ACHN (cell line): Measurements from ENCODE around the gene EPHA10.
A peak's percentile ranks its signal among the peaks of the same experiment; 100 is the strongest.
"Not testable (repeated sequence)": the region's sequence is repeated elsewhere in the genome, so short reads cannot be mapped to it uniquely, and the experiment has no call there.

ENCODE experiments used
- DNase-seq: peaks from one replicate; pipeline ENCODE4 v3.0.0-alpha.2; 2015
- in situ Hi-C: cut with HindIII; loops from 2 replicates; pipeline ENCODE4 v1.10.0; 2017; ENCODE audit warnings: low sequenced_read_pairs, low pct_ligation_motif_present, low pct_unique_long_range_greater_than_20kb

Gene EPHA10

DNA sequence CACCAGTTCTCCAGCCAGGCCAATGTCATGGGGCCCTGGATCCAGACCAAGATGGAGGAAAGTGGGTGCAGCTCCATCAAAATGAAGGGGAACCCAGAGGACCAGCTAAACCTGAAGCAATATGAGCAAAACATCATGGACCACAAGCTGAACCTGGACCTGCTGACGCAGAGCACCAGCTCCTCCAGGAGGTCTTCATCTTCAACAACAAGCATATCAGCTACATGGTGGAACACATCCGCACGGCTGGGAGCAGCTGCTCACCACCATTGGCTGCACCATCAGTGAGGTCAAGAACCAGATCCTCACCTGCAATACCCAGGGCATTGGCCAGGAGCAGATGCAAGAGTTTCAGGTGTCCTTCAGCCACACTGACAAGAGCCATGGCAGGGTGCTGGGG is 13.7 kb upstream of the EPHA10 start:
- no peak for DNase-seq
- in situ Hi-C loops = no loop called here

DNA sequence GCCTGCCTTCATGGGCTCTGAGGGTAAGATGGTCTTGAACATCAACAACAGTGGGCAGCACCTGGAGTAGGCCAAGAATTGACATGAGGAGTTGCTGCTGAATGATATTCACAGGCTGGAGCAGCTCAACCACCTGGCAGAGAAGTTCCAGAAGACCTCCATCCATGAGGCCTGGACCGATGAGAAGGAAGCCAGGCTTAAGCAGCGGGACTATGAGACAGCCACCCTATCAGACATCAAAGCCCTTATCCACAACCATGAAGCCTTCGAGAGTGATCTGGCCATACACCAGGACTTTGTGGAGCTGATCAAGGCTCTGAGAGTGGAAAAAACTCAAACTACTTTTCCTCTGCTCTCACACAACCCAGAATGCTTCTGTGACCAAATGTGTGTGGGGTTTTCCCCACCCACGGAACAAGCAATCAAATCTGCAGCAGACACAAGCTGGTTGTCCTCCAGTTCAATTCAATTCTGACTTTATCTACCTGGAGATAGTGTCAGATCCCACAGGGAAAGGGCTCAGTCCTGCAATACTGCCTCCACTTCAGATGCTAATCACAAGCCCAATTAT is 12.1 kb upstream of the EPHA10 start:
- no peak for DNase-seq
- in situ Hi-C loops = no loop called here

DNA sequence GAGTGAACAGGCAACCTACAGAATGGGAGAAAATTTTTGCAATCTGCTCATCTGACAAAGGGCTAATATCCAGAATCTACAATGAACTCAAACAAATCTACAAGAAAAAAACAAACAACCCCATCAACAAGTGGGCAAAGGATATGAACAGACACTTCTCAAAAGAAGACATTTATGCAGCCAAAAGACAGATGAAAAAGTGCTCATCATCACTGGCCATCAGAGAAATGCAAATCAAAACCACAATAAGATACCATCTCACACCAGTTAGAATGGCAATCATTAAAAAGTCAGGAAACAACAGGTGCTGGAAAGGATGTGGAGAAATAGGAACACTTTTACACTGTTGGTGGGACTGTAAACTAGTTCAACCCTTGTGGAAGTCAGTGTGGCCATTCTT is 6.5 kb upstream of the EPHA10 start:
- DNase-seq, in situ Hi-C loops: not testable (repeated sequence)

DNA sequence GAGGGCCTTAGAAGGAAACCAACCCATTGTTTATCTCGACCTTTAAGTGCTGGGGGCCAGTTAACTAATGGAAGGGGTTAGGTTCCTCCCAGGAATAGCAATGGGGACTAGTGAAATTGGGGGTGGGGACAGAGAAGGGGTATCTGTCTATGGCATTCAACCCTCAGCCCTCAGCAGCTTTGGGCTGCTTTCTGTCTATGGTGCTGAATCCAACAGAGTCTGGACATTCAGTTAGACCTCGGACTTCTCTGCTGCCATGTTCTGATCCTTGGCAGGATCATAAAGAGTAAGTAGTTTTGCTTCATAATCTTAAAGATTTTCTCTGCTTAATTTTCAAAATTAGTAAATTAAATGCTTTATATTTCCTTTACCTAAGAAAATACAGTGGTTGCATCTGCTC is 2.6 kb upstream of the EPHA10 start:
- in situ Hi-C loops = no loop called here
- DNase-seq = no peak

DNA sequence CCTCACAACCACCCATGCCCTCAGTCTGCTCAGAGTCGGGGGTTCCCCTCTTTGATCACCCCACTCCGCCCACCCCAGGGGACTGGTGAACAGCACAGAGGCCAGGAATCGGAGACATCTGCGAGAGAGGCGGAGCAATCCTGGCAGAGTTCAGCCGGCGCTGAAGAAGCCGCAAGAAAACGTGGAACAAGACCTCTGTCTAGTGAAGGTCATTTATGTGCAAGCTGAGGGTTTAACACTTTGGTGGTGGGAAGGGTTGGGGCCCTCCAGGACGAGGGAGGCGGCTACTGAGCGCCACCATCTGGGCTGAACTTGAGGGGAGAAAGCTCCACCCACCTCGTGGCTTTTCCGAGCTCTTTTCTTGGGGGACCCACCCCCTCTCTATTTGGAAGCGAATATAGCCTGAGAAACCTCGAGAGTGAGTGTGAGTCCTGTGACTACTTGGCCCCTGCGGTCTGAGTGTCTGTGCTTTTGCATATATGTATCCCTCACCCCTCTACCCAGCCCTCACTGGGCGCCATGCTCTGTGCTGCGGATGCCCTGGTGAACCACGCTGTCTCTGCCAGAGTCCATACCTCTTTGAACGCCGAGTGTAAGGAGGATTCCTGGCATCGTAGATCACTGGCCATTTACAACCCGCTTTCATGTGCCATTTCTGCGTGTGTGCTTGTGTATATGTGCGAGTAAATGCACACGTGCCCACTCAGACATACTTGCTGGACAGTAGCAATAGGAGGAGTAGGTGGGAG is 1.2 kb upstream of the EPHA10 start:
- in situ Hi-C loops = no loop called here
- peak; percentile 12 for DNase-seq

DNA sequence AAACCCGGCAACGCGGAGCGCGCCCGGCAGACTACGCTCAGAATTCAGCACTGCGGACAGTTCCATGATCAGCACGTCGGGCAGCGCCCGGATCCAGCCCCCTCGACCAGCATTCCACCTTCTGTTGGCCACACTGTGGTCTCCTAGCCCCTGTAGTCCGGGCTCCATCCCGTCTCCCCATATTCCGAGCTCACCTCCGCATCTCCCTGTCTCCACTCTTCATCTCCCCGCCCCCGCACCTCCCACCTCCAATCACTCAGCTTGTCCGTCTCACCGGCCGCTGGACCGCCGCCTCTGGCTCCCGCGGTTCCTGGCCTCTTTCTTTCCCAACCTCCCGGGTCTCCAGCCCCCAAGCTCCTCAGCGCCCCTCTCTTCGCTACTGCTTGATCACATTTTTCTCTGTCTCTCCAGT is 500 bp downstream of the EPHA10 start:
- DNase-seq = peak; percentile 55
- in situ Hi-C loops = no loop called here

DNA sequence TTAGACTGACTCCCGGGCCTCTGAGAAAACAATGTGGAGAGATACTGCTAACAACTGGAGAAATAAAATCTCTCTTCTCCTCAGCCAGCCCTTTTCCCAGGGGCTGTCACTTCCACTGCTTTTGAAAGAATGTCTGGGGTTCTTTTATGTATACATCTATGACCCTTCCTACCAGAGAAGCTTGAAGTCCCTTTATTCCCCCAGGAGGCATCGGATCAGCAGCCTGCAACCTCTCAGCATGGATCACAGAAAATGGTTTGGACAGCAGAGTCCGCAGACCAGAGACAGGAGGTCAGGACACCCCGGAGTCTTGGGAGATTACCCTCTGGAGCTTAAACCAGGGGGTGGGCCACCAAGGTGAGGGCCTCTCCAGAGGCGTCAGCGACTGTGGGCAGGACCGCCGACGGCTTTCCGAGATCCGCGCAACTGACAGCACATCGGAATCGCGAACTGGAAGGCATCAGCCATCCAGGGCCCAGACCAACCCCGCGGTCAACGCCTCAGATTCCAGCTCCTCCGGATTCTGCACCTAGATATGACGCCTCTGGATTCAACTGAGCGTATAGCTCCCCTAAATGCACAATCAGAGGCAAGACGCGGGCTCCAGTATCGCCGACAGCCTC is 1.0 kb downstream of the EPHA10 start:
- no peak for DNase-seq
- in situ Hi-C loops = no loop called here

DNA sequence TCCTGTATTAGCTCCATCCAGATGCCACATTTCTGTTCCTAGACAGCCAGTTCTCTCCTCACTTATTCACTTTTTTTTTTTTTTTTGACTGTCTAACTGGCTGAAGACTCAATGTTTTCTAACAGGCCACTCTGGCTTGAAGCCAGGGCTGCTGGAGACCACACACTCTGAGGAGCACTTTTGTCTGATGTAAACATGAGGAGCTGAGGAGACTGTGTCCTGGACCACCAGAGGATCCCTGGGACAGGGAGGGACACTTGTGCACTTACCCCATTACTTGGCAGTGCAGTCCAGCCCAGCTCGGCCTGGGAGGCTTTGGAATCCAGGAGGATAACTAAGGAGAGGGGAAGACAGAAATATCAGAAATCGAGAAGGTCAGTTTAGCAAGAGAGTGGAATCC is 2.4 kb downstream of the EPHA10 start:
- in situ Hi-C loops = no loop called here
- DNase-seq = no peak

DNA sequence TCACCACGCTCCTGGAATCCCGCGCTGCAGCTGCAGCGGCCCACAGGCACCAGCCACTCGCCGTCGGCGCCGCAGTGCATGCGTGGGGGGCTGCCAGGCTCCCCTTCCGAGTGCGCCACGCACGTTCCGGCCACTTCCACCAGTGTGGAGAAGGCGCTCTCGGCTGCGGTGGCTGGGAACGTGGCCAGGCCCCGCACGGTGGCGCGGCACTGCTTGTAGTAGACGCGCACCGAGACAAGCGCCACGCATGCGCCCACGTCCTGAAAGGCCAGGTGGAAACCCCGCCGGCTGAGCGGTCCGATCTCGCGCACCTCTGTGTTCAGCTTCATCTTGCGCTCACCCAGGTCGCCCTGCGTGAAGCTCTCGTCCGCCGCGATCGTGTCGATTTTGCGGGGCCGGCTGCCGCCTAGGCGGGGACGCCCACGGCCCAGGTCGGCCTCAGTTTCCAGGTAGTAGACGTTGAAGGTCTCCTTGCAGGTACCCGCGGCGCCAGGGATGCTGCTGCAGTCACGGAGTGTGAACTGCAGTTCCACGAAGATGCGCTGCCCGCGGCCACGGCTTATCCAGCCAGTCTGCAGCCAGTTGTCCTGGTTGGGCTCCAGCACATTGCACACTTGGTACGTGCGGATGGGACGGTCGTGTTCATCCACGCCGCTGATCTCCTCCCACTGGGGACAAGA is 3.4 kb downstream of the EPHA10 start:
- no peak for DNase-seq
- in situ Hi-C loops = no loop called here

DNA sequence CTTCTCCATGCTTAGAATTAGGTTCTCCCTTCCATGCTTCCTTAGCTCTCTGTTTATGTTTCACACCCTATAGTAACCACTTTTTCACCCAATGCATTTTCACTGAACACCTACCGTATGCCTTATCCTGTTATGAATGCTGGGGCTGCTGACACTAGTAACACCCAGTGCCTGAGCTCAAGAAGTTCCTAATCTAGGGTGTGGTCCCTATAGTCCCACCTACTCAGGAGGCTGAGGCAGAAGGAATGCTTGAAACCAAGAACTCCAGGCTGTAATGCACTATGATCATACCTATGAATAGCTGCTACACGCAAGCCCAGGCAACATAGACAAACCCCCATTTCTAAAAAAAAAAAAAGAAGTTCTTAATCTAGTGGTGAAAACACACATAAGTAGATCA is 5.5 kb downstream of the EPHA10 start:
- DNase-seq = no peak
- in situ Hi-C loops = no loop called here

DNA sequence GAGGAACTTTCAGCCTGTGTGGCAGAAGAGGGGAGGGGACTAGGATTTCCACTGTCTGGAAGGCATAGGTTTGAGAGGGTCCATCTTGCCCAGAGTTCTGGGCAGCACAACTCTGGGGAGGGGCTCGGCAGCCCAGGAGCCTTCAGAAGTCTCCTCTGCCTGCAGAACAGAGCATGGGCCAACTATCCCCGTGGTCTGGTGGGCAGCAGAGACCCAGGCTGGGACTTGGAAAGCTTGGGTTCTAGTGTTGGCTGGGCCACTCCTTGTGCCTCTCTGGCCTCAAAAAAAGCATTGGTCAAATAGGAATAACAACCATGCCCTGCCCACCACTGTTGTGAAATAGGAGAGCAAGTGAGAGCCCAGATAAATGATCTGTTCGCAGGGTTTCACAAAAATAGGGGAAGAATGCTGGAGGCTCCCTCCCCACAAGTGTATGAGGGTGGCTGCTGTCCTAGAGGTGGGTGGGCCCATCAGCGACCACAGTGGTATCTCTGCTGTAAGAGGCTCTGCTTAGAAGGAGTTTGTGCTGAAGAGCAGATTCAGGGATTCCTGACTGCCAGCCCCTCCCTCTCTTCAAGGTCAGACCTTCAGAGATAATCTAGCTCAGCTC is 8.9 kb downstream of the EPHA10 start:
- in situ Hi-C loops = no loop called here
- no peak for DNase-seq

DNA sequence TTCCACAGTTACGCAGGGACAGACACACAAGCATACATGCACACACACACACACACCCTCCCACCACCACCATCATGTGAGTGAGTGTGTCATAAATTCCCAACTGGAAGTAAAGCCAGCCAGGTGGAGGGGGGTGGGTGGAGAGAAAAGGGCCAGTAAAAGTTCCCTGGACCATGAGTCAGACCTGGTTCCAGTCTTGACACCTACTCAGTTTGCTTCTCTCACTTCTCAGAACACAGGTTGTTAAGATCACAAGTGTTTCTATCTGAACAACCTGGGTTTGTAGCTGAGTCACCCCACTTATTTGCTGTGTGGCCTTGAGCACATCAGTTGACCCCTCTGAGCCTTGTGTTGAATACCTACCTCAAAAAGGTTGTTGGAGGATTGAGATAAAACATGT is 9.6 kb downstream of the EPHA10 start:
- in situ Hi-C loops = no loop called here
- DNase-seq = no peak

DNA sequence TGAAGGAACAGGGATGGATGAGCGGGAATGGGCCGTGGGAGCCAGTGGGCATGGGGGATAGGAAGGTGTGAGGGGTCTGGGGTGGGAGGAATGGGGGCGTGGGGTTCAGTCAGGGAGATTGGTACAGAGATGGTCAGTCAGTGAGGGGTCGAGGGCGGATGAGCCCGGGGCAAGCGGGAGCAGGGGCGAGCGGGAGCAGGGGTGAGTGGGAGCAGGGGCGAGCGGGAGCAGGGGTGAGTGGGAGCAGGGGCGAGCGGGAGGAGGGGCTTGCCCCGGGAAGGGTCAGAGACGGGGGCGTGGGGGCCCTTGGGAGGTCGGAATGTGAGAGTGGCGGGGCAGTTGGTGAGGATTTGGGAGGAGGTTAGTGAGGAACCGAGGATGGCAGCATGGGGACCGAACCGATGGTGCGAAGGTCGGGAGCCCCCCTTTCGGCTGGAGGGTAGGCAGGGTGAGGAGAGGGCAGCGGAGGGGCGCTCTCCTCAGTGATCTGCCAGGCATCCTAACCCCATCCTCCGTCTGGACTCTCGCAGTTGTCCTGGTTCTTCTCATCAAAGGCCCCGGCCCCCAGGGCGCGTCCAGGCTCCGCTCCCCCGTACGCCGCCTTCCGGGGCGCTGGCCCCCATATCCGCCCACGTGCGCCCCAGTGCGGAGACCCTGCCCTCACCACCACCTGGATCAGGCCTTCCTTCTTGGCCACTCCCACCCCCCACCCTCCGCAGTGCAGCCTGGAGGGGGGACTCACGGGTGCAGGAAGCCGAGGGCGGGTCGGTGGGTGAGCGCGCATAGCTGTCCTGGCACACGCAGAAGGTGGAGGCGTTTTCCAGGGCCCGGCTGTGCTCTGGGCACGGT is 11.2 kb downstream of the EPHA10 start:
- no peak for DNase-seq
- in situ Hi-C loops = no loop called here

DNA sequence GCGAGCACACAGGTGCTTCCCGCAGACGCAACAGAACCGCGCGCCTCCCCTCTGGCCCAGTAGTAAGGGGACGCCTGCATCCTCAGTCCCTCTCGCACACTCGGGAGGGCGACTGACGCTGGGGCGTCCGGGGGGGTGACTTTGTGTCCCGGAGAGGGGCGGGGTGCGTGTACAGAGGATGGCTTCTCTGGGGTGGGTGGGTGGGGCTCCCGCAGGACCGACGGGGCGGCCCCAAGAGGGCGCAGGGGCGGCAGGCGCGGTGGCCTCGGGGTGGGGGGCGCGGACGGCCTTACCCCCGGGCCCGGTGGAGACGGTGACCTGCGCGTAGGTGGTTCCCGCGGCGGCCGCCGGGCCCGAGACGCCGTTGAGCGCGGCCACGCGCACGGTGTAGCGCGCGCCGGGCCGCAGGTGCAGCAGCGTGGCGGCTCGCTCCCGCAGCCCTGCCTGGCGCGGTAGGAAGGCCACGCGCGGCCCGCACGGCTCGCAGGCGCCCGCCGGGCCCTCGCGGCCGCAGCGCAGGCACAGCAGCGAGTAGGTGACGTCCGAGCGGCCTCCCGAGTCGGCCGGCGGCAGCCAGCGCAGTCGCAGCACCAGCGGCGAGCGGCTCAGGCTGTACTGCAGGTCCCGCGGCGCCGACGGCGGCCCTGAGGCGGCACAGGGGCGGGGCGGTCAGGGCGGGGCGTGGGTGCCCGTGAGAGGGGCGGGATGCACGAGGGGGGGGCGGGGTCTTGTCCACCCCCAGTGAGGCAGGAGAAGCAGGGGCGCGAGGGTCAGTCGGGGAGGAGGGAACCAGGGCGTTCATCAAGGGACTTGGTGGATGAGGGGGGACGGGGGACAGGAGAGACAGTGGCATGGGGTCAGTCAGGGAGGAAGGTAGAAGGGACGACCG is 12.1 kb downstream of the EPHA10 start:
- in situ Hi-C loops = no loop called here
- peak; percentile 41 for DNase-seq

DNA sequence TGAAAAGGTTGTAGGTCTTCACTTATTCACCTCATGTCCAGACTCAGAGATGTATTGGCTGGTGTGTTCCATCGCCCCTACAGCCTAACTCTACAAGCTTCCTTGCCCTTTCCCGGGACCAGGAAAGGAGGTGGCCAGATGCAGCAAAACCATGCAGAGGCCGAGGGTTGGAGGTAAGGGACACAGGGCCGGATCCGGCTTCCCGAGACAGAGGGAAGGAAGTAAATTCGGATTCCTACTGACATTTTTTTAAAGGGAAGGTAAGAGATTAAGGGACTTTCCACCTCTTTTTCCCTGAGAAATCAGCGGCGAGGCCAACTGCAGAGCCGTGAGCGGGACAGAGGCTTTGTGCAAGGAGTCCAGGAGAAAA is 12.7 kb downstream of the EPHA10 start:
- DNase-seq = no peak
- in situ Hi-C loops = no loop called here

DNA sequence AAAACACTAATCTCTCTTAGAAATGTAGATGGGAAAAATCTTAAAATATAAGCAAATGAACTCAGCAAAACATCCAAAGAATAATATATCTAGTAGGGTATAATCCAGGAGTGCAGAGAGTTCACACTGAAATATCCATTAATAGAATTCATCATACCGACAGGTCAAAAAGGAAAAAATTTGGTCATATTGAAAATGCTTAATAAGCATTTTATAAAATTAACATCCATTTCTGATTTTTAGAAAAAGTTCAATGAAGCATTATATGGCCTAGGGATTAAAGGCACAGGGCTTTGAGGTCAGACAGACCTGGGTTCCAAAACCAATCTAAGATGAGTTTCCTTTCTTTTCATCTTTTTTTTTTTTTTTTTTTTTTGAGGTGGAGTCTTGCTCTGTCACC is 16.4 kb downstream of the EPHA10 start:
- no peak for DNase-seq
- in situ Hi-C loops = no loop called here

DNA sequence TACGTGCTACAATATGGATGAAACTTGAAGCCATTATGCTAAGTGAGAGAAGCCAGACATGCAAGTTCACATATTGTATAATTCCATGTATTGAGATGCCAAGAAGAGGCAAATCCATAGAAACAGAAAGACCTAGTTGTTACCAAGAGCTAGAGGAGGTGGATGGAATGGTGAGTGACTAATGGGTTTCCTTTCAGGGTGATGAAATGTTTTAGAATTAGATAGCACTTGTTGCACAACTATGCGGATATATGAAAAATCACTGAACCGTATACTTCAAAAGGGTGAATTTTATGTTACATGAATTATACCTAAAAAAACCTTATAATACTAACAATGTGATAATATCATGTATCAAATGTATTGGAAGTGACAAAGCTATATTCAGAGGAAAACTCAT is 18.1 kb downstream of the EPHA10 start:
- in situ Hi-C loops = no loop called here
- no peak for DNase-seq

DNA sequence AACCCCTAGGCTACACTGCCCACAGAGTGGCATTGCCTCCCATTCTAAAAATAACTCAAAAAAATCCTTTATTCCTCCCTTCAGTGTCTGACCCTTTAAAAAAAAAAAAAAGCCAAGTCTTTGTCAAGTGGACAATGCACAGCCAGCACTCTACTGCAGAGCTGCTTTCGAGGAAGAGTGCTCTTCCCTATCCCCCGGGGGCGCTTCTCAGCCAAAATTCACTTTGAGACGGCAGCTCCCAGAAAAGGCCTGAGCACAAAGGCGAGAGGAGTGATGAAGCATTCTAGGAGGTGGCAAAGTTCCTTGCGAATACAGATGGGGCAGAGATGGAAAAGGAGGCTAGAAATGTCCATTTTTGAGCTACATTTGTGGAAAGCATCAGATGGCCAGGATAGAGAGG is 23.3 kb downstream of the EPHA10 start:
- in situ Hi-C loops = no loop called here
- no peak for DNase-seq
